Measurements from ENCODE around the gene PPIE.

GRCh38 chr1:39788758-39789570 lies 50.3 kb downstream of the PPIE start, which contains the start of gene BMP8B:
- TF ChIP-seq CTCF (IDR thresholded peaks at IDR 0.05): no peak
- no peak for TF ChIP-seq POLR2A (IDR thresholded peaks at IDR 0.05)

Measured in sigmoid colon (tissue), 3 donors.